ENCODE data around the gene CSNK1G2.
A peak's percentile ranks its signal among the peaks of the same experiment; 100 is the strongest.

The CSNK1G2 gene

DNA sequence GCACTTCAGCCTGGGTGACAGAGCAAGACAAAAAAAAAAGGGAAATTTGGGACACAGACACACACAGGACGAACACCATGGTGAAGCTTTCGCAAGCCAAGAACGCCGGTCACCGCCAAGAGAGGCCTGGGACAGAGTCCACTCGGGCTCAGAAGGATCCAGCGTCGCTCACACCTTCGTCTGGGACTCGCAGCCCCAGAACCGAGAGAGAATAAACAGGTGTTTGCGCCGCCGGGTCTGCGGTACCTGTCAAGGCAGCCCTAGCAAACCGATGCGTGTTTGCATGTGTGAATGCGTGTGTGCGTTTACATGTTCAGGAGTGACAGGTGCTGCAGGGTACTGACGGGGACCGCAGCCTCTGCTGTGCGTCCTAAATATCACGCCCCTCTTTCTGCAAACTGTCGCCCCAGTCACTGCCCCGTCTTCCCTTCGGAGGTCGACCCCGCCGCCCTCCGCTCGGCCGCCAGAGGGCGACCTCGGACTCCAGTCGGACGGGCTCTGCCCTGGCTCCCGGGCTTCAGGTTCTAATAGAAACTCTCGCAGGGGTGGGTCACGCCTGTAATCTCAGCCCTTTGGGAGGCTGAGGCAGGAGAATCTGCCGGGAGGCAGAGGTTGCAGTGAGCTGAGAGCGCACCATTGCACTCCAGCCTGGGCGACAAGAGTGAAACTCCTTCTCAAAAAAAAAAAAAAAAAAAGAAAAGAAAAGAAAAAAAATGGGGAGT lies 11.8 kb upstream of the CSNK1G2 start:
- peaks cover 15% of the 10 kb centered on the region for H3K27me3 Mint-ChIP-seq (ENCODE audit: low read depth)
- H3K27ac Mint-ChIP-seq, result no peak overlapping the region
- TF ChIP-seq, protein P1, sequence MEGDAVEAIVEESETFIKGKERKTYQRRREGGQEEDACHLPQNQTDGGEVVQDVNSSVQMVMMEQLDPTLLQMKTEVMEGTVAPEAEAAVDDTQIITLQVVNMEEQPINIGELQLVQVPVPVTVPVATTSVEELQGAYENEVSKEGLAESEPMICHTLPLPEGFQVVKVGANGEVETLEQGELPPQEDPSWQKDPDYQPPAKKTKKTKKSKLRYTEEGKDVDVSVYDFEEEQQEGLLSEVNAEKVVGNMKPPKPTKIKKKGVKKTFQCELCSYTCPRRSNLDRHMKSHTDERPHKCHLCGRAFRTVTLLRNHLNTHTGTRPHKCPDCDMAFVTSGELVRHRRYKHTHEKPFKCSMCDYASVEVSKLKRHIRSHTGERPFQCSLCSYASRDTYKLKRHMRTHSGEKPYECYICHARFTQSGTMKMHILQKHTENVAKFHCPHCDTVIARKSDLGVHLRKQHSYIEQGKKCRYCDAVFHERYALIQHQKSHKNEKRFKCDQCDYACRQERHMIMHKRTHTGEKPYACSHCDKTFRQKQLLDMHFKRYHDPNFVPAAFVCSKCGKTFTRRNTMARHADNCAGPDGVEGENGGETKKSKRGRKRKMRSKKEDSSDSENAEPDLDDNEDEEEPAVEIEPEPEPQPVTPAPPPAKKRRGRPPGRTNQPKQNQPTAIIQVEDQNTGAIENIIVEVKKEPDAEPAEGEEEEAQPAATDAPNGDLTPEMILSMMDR (IDR thresholded peaks at IDR 0.05; ENCODE audit: unreplicated experiment in 3 of 3), result peak; percentile 73 to 90 (median 84)
- H3K4me1 Mint-ChIP-seq, result peaks cover 10% of the 10 kb centered on the region
- peak overlapping the region; percentile 56 to 70 (median 66) for H3K4me3 Mint-ChIP-seq
- no peaks in the 10 kb centered on the region for H3K9me3 Mint-ChIP-seq
- H3K36me3 Mint-ChIP-seq (ENCODE audit: low read depth), result peaks cover 4% of the 10 kb centered on the region

DNA sequence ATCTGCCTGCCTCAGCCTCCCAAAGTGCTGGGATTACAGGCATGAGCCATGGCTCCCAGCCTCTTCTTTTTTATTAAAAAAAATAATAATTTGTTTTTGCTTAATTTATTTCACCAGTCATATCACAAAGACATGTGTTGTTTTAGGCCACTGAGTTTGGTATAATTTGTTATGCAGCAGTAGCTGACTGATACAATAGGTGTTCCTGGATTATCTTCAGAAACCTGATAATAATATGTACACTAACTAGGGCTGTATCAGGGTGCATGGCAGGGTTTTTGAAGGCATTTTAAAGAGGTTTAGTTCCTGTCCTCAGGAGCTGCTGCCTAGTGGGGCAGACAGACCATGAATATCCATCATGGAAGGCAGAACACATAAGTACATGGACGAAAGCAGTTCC lies 9.5 kb upstream of the CSNK1G2 start:
- peaks cover 4% of the 10 kb centered on the region for H3K36me3 Mint-ChIP-seq (ENCODE audit: low read depth)
- no peak overlapping the region for H3K27ac Mint-ChIP-seq
- no peaks in the 10 kb centered on the region for H3K9me3 Mint-ChIP-seq
- no peak overlapping the region for H3K4me3 Mint-ChIP-seq
- TF ChIP-seq, protein P1 (IDR thresholded peaks at IDR 0.05; ENCODE audit: unreplicated experiment in 3 of 3), result no peak
- H3K4me1 Mint-ChIP-seq, result peaks cover 14% of the 10 kb centered on the region
- H3K27me3 Mint-ChIP-seq (ENCODE audit: low read depth), result peaks cover 15% of the 10 kb centered on the region

DNA sequence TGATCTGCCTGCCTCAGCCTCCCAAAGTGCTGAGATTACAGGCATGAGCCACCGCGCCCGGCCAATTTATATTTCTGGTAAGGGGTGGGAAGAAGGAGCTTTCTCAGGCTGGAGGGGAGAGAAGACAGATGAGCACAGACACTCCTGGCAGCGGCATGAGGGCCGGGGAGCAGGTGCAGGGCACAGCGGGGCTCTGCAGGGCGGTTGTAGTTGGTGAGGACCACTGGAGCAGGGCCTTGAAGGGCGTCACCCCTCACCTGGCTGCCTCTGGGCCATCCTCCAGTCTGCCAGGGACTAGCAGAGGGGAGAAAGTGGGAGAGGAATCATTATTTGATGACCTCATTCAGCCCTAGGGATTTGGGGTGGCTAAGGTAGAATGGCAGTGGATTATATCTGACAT lies 8.6 kb upstream of the CSNK1G2 start:
- Mint-ChIP-seq H3K4me1 (peaks cover 19% of the 10 kb centered on the region), H3K27ac (no peak overlapping the region), H3K9me3 (no peaks in the 10 kb centered on the region), H3K36me3 (ENCODE audit: low read depth) (peaks cover 4% of the 10 kb centered on the region), H3K4me3 (no peak overlapping the region), H3K27me3 (ENCODE audit: low read depth) (peaks cover 15% of the 10 kb centered on the region)
- TF ChIP-seq, protein P1 (IDR thresholded peaks at IDR 0.05; ENCODE audit: unreplicated experiment in 3 of 3), result no peak

- peaks cover 9% of the 10 kb centered on the region for H3K27me3 Mint-ChIP-seq (ENCODE audit: low read depth)
- H3K9me3 Mint-ChIP-seq, result no peaks in the 10 kb centered on the region
- H3K36me3 Mint-ChIP-seq (ENCODE audit: low read depth), result no peaks in the 10 kb centered on the region
- no peak overlapping the region for H3K27ac Mint-ChIP-seq
- TF ChIP-seq, protein P1 (IDR thresholded peaks at IDR 0.05; ENCODE audit: unreplicated experiment in 3 of 3), result no peak
- no peak overlapping the region for H3K4me3 Mint-ChIP-seq
- H3K4me1 Mint-ChIP-seq, result peaks cover 14% of the 10 kb centered on the region
These were observed 7.7 kb upstream of the CSNK1G2 start for GRCh38 chr19:1933244-1933643.

DNA sequence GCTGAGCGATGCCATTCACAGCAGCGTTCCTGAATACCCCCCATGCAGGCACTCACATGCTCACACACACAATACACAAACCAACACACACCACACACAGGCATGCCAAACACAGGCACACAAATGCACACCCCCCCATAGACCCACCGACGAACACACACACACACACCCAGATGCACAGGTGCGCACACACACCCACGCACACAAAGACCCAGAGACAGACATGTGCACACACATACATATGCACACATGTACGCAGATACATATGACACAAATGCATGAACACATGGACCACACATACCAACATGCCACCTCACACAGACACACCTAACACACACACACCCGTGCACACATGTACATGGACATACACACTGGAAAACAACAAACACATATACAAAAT lies 7.0 kb upstream of the CSNK1G2 start:
- TF ChIP-seq, protein P1 (IDR thresholded peaks at IDR 0.05; ENCODE audit: unreplicated experiment in 3 of 3), result no peak
- no peaks in the 10 kb centered on the region for H3K9me3 Mint-ChIP-seq
- peaks cover 14% of the 10 kb centered on the region for H3K4me1 Mint-ChIP-seq
- no peak overlapping the region for H3K27ac Mint-ChIP-seq
- no peaks in the 10 kb centered on the region for H3K36me3 Mint-ChIP-seq (ENCODE audit: low read depth)
- peaks cover 9% of the 10 kb centered on the region for H3K27me3 Mint-ChIP-seq (ENCODE audit: low read depth)
- H3K4me3 Mint-ChIP-seq, result no peak overlapping the region
